Posterior vena cava (tissue), 2 donors: ENCODE data around the gene ADAM22. TPM values are rescaled to one million over a fixed set of nuclear protein-coding genes. Genes with fewer than 3 reads are reported as not detected.
"Not testable (repeated sequence)": the region's sequence is repeated elsewhere in the genome, so short reads cannot be mapped to it uniquely, and the experiment has no call there.

ENCODE experiments used
- DNase-seq: peaks from one replicate; pipeline ENCODE4 v3.0.0-alpha.2; 2020; ENCODE audit warnings: low spot score
- intact Hi-C, 2 donors: fragments of 100-400 bp; cut with DNase I; formaldehyde crosslinking; loops; one replicate each; pipeline versions ENCODE4 v1.14.1 to v1.14.2; 2022 to 2023
- total RNA-seq, 2 donors: library from RNA; stranded (reverse); fragmentation: NEBNext Ultra II Directional; extraction: Animal tissue kit (Norgen Biotek cat#: 25700); gene quantifications; one replicate each; pipeline ENCODE4 v1.2.1, GENCODE V29; 2021
- donor health status: DM: yes; HTN: yes; CAD: no.
- donor health status: DM: yes; HTN: yes; CAD: no.

ADAM22 gene
- total RNA-seq, 2 donors from 2014 or later, result 11.5 to 18.4 TPM

DNA sequence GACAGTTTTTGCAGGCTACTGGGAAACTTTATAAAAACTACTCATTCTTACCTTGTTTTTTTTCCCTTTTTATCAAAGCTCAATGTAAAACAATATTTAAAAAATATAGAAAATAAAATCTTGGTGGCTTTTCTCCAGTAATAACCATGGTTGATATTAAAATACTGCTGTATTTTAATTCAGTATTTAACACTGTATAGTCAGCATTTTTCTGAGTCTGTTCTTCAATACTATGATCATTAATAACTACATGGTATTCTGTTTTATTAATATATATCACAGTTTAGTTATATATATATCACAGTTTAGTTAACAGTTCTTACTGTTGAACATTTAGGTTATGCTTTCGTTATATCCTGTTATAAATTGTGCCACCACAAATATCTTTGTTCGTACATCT is 207.4 kb downstream of the ADAM22 start:
- DNase-seq, result no peak
- intact Hi-C loops, result no loop called here

DNA sequence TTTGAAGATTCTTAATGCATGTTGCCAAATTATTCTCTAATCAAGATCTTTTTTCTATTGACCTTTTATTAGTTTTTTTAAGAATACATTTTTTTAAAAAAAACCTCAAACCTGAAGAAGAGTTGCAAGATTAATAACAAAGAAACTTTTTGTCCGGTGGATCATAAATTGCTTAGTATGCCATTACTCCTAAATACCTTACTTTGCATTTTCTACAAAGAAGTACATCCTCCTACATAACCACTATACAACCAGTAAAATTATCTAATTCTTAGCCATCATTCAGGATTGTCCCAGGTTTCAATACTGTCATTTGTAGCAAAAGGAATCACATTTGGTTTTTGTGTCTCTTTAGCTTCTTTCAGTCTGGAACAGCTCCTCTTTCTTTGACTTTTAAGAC is 207.9 kb downstream of the ADAM22 start:
- no peak for DNase-seq

GRCh38 chr7:88146616-88147015 is 212.6 kb downstream of the ADAM22 start:
- intact Hi-C loops, result no loop called here
- DNase-seq, result no peak

More for the DNA sequence above, 207.9 kb downstream of the ADAM22 start:
- intact Hi-C loops, result no loop called here

GRCh38 chr7:88147341-88147740 is 213.3 kb downstream of the ADAM22 start:
- intact Hi-C loops, result no loop called here
- DNase-seq, result no peak

GRCh38 chr7:88147949-88148348 is 213.9 kb downstream of the ADAM22 start:
- intact Hi-C loops, result no loop called here

DNA sequence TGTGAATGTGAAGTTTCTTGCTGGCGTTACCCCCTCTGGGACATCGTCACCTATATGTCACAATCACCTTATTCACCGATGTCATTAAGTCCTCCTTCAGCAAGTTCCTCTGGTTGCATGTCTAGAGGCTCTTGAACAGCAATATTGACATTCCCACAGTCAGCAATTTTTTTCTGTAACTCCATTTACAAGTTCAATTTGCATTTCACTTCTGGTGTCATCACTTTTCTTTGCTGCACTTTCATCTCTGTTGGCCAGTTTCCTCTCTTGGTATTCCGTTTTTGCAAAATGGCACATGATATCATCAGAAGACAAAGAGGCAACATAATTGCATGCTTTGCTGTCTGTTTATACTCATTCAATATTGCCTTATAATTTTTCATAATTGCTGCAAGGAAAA is 216.0 kb downstream of the ADAM22 start:
- DNase-seq, result no peak
- intact Hi-C loops, result no loop called here

More at GRCh38 chr7:88147949-88148348, 213.9 kb downstream of the ADAM22 start:
- no peak for DNase-seq

- intact Hi-C loops, result no loop called here
- DNase-seq, result no peak
Measured at GRCh38 chr7:88151119-88151790, 217.2 kb downstream of the ADAM22 start.

DNA sequence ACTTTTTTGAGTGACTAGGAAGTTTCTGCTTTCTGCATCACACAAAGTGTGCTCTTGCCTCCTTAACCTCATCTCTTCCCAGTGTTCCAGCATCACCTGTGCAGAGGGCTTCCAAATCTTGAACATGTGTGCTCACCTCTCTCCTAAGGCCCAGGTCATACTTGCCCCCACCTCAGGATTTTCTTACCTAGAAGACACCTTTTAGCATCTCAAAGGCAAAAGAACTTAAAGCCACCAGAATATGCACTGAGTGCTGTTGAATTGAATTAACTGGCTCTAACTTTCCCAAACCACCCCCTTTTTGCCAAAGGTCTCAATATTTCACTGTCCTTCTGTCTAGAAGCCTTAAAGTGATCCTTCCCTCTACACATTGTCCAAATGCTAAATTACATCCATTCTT is 219.3 kb downstream of the ADAM22 start:
- no peak for DNase-seq
- intact Hi-C loops, result no loop called here

- intact Hi-C loops, result no loop called here
- DNase-seq, result no peak
Measured at GRCh38 chr7:88155756-88156155, 221.7 kb downstream of the ADAM22 start.

DNA sequence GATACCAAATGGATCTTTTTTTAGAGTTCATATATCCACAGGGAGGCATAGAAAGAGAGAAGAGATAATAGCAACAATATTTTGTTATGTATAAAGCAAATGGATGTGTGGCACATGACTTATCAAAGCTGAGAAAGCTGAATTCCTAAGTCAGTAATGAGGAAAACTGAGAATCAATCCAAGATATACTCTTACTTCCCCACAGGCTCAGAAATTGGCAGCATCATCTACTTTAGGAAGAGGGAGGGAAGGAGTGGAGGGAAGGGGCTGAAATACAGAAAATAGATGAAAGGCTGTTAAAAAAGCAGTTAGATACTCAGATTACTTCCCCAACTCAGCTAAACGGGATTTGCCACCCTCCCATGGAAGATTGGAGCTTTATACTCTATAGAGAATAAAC is 222.3 kb downstream of the ADAM22 start:
- DNase-seq, result no peak
- intact Hi-C loops, result no loop called here

DNA sequence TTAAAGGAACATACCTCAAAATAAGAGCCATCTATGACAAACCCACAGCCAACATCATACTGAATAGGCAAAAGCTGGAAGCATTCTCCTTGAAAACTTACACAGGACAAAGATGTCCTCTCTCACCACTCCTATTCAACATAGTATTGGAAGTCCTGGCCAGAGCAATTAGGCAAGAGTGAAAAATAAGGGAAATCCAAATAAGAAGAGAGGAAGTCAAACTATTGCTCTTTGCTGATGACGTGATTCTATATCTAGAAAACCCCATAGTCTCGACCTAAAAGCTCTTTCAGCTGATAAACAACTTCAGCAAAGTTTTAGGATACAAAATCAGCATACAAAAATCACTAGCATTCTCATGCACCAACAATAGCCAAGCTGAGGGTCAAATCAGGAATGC is 225.7 kb downstream of the ADAM22 start:
- intact Hi-C loops, DNase-seq: not testable (repeated sequence)

DNA sequence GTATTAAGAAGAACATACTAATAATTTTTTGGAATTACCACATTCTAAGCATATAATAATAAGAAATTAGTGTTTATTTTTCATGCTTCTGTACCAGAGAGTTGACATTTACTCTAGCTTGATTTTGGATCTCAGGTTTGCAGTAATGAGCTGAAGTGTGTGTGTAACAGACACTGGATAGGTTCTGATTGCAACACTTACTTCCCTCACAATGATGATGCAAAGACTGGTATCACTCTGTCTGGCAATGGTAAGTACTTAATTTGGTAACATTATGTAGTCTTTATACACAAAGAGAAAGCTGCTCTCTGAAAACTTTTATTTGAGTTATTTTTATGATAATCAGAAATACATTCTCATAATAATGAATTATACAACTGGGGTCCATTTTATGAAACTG is 231.6 kb downstream of the ADAM22 start:
- intact Hi-C loops, result no loop called here
- DNase-seq, result no peak

GRCh38 chr7:88167223-88167622 is 233.2 kb downstream of the ADAM22 start:
- intact Hi-C loops, result no loop called here

GRCh38 chr7:88167721-88168120 is 233.7 kb downstream of the ADAM22 start:
- intact Hi-C loops, result no loop called here
- no peak for DNase-seq

More at GRCh38 chr7:88167223-88167622, 233.2 kb downstream of the ADAM22 start:
- no peak for DNase-seq

- no peak for DNase-seq
- intact Hi-C loops, result no loop called here
Measured at GRCh38 chr7:88169717-88170320, 235.8 kb downstream of the ADAM22 start.

GRCh38 chr7:88172842-88173241 is 238.8 kb downstream of the ADAM22 start:
- intact Hi-C loops, result no loop called here
- no peak for DNase-seq

DNA sequence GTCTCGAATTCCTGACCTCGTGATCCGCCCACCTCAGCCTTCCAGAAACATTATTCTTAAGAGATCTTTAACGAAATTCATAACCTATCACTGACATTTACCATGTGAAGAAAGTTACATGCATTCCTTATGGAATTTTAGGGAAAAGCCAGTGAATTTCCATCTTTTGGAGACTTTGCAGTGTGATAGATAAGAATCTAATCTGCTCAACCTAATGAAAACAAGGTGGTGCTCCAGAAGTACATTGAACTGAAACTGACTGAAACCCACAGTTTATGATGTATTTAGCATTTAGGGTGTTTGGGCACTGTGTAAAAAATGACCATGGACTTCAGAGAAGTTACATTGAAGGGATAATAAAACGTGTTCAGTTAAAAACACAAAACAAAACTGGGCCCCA is 242.1 kb downstream of the ADAM22 start:
- DNase-seq, result no peak
- intact Hi-C loops, result no loop called here

GRCh38 chr7:88183051-88183450 is 249.0 kb downstream of the ADAM22 start:
- intact Hi-C loops, result no loop called here
- DNase-seq, result no peak

GRCh38 chr7:88184848-88185304 is 250.8 kb downstream of the ADAM22 start:
- DNase-seq, result no peak

DNA sequence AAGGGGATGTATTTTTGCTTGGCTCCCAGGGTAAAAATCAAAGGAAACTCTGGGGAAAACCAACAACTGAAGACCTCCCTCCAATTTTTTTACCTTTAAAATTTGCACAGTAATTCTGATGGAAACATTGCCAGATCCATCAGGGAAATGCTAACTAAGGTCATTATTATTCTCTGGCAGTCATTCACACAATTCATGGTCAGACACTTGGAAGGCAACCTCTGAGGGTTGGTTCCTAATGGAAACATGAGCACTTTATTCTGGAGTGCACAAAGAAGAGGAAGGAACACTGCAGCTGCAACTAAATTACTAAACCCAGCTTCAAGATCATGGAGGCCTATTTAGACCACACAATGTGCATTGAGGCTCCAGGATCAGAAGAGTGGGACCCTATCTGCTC is 251.6 kb downstream of the ADAM22 start:
- intact Hi-C loops, result no loop called here
- DNase-seq, result no peak

More at GRCh38 chr7:88184848-88185304, 250.8 kb downstream of the ADAM22 start:
- intact Hi-C loops, result no loop called here

- intact Hi-C loops, result no loop called here
- DNase-seq, result no peak
Measured at GRCh38 chr7:88191911-88192310, 257.9 kb downstream of the ADAM22 start.
